Measurements from ENCODE around the gene PRR29.

Gene PRR29

DNA sequence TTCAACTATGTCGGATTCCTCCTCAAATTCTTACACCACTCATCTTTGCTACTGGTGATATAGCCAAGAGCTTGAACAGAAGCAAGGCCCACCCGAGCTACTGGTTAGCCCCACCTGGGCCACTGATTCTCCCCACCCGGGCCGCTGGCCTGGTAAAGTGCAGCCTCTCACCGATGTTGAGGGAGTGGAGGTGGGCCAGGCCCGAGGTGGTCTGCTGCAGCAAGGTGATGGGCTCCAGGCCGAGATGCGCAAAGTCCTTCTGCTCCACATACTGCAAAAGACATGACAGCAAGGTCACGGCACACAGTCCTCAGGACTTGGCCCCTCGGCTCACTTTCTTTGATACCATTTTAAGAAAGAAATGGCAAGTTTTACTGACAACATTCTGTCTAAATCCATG lies 55.0 kb downstream of the PRR29 start:
- H3K36me3 ChIP-seq (ENCODE audit: insufficient read depth, low read length), result no peaks in the 10 kb centered on the region
- no peaks in the 10 kb centered on the region for H4K20me1 ChIP-seq (ENCODE audit: insufficient read depth, low read length)
- H3K27ac ChIP-seq (ENCODE audit: low read depth, low read length, poor library complexity, severe bottlenecking), result no peak overlapping the region
- H3F3A ChIP-seq (ENCODE audit: insufficient read depth, low read length), result no peaks in the 10 kb centered on the region
- no peaks in the 10 kb centered on the region for H3K79me2 ChIP-seq (ENCODE audit: insufficient read depth, low read length)
- H3K9ac ChIP-seq (ENCODE audit: low read length), result no peak overlapping the region
- H3K4me1 ChIP-seq (ENCODE audit: insufficient read depth, low read length, severe bottlenecking), result peaks cover 14% of the 10 kb centered on the region
- H3K27me3 ChIP-seq (ENCODE audit: insufficient read depth, low read length), result no peaks in the 10 kb centered on the region
- no peak overlapping the region for H2AFZ ChIP-seq (ENCODE audit: low read length)
- TF ChIP-seq, protein P1, sequence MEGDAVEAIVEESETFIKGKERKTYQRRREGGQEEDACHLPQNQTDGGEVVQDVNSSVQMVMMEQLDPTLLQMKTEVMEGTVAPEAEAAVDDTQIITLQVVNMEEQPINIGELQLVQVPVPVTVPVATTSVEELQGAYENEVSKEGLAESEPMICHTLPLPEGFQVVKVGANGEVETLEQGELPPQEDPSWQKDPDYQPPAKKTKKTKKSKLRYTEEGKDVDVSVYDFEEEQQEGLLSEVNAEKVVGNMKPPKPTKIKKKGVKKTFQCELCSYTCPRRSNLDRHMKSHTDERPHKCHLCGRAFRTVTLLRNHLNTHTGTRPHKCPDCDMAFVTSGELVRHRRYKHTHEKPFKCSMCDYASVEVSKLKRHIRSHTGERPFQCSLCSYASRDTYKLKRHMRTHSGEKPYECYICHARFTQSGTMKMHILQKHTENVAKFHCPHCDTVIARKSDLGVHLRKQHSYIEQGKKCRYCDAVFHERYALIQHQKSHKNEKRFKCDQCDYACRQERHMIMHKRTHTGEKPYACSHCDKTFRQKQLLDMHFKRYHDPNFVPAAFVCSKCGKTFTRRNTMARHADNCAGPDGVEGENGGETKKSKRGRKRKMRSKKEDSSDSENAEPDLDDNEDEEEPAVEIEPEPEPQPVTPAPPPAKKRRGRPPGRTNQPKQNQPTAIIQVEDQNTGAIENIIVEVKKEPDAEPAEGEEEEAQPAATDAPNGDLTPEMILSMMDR (IDR thresholded peaks at IDR 0.05; ENCODE audit: low read length), result no peak
- no peak for TF ChIP-seq EZH2 (IDR thresholded peaks at IDR 0.05; ENCODE audit: borderline replicate concordance, low read length)
- H3K4me3 ChIP-seq (ENCODE audit: low read depth, low read length, poor library complexity, severe bottlenecking), result no peak overlapping the region
- H3K9me3 ChIP-seq (ENCODE audit: low read length), result no peaks in the 10 kb centered on the region
- no peaks in the 10 kb centered on the region for H3K9me2 ChIP-seq (ENCODE audit: low read depth, low read length)
- no peak overlapping the region for H3K4me2 ChIP-seq (ENCODE audit: low read length)
